A549 treated with DMSO at 1 μM for 4 hours (cell line): ENCODE data around the gene VSNL1. TPM values are rescaled to one million over a fixed set of nuclear protein-coding genes. Genes with fewer than 3 reads are reported as not detected.

Experiments
- total RNA-seq: library from RNA; stranded (reverse); fragments of 200-300 nt; extraction: Qiagen RNA extraction; gene quantifications from 5 replicates; pipeline ENCODE4 v1.2.3, GENCODE V29; 2022; ENCODE audit warnings: low read depth

The VSNL1 gene
- total RNA-seq = not detected in 5 replicates

GRCh38 chr2:17540093-17540812, at the start of gene VSNL1:
TSS of gene VSNL1 (plus strand) at chr2:17540696. CDS start at chr2:17592075, 51,379 bp downstream.

GRCh38 chr2:17518212-17519154, 22.0 kb upstream of the VSNL1 start, which contains the start of gene RAD51AP2:
TSS of gene RAD51AP2 (minus strand) at chr2:17518440. CDS start at chr2:17518415, 25 bp downstream.

Other genes with a start within 250 kb of the VSNL1 start
- not detected in 5 replicates for gene RAD51AP2, start 22.3 kb upstream of the VSNL1 start, total RNA-seq
- 26.0 to 35.6 TPM (median 31.6 TPM) in 5 replicates for gene SMC6, start 213.1 kb downstream of the VSNL1 start, total RNA-seq
- gene GEN1, start 213.4 kb downstream of the VSNL1 start, total RNA-seq = 11.4 to 16.4 TPM (median 14.5 TPM) in 5 replicates